HG02623 (cell line): ENCODE results near the gene PKP2.

Experiments
- ATAC-seq: cut with Tn5 transposase; IDR thresholded peaks from one replicate; pipeline ENCODE4 v1.9.1; 2021; ENCODE audit warnings: moderate library complexity; ENCODE audit not compliant: unreplicated experiment

PKP2 gene

DNA sequence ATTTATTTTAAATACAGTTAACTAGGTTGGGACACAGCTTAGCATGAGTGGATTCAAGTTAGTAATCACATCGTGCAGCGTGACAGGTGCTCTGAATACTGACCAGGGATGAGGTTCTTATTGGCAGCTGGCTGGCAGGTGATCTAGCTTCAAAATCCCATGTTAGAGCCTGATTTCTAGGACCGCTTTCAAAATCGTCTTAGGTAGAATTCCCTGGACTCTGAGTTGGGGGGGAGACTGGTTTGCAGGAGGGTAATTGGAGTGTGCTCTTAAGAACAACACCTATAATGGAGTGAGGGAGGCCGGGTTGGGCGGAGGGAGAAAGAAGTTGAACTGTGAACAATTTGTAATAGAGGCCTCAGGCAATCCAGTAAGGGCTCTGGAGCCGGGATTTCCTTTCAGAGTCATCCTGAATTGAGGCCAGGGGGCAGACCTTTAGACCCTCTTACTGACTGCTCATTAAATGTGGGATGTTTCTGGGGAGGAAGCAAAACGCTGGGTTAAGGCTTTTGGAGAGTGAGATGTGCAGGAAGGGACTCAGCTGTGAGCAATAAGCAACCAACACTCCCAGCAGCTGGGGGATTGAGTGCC is 140.0 kb downstream of the PKP2 start:
- no peak for ATAC-seq

DNA sequence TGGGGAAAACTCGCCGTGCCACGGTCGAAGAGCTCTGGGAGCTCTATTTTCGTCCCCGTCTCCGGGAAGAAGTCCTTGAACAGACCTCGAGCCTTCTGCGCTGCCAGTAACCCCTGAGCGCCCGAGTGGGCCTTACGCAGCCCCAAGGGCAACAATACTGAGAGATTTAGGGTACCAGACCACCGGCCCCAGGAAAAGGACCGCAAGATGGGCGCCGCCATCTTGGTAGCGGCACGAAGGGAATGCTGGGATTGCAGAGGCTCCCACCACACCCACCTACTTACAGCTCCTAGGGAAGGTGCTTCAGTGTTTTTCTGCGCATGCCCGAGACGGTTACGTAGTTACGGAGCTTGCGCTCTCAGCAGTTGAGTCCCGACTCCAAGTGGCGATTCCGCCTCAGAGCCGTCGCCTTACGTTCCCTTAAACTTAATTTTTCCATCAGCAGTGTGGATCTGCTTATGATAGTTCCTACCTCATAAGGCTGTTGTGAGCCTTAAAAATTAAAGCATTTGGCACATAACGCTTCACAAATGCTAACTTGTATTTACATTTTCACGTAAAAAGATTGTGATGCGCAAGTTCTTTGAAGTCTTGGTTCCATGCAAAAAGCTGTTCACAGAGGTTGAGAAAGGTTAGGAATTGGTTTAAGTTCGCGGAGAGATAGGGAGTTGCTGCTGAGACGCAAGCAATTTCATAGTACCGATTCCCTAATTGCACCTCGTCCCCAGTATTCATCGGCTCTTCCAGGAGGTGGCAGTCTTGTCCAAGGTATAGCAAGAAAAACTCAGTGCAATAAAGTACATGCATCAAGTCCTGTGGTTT is 140.7 kb downstream of the PKP2 start, which contains the start of gene YARS2:
YARS2 (minus strand) TSS at position 244 of the 822 bp plus-strand sequence; CDS start at position 221, 23 bp downstream.
- ATAC-seq, result peak; percentile 89

DNA sequence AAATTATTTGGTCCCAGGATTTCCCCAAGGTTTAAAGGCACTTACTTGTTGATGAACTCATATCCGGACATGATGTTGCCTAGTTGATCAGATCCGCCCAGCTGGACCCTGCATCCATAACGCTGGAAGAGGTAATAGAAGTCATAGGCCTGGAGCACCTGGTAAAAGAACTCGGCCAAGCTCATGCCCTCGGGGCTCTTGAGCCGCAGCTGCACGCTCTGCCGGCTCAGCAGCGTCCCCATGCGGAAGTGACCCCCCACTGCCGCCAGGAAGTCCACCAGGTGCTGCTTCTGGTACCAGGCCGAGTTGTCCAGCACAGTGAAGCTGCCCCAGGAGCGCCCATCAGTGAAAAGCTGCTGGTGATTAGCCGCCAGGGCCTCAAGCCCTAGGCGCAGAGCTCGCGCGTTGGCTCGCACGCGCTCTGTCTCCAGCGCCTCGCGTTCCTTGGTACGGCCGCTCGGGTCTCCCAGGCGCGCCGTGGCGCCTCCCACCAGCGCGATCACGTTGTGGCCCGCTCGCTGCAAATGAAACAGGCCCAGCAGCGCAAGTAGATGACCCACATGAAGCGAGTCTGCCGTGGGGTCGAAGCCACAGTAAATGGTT is 141.4 kb downstream of the PKP2 start:
- peak; percentile 56 for ATAC-seq

DNA sequence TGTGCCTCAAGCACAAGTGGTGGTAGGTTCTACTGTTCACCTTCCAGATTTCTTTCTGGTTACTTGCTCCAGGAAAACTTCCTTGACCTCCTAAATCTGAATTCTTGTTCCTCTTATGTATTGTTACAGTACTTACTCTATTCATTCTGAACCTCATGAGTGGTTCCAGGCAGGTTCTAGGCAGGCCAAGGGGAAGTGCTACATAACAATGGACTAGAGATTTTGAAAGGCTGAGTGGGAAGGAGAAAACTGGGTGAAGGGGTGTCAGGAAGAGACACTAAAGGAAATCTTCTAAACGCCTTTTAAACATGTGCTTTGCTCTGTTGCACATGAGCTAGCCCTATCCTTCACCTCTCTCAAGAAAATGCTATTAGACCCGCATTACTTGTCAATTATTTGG is 142.5 kb downstream of the PKP2 start:
- no peak for ATAC-seq

DNA sequence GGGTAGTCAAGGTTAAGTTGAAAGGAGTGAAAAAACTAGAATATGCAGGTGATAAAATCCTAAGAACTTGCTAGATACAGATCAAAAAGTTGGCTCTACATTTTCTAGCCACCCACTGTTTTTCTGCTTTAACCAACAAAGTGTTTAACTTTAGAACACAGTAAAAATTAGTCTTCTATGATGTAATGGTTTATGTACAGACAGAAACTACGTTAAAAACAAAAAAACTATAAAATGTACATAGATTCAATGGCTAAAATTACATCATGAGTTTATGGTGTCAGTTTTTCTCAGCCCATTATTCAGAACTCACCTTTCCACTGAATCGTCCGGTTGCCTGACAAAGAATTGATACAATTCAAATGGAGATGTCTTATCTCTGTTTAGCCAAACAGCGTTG is 143.0 kb downstream of the PKP2 start:
- no peak for ATAC-seq

DNA sequence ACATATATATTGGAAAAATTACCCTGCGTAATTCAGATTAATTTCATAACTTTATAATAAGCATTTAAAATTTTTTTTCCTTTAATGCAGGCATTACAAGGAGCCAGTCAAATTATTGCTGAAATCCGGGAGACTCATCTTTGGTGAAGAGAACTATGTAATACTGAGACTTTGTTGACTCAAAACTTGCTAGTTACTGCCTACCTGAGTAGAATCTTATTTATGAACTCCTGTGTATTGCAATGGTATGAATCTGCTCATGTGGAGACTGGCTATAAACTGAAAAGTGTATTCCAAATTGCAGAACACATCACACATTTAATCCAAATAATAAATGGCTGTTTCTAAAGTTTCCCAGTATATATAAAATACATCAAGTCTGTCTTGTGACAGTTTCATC is 153.3 kb downstream of the PKP2 start:
- ATAC-seq, result no peak

DNA sequence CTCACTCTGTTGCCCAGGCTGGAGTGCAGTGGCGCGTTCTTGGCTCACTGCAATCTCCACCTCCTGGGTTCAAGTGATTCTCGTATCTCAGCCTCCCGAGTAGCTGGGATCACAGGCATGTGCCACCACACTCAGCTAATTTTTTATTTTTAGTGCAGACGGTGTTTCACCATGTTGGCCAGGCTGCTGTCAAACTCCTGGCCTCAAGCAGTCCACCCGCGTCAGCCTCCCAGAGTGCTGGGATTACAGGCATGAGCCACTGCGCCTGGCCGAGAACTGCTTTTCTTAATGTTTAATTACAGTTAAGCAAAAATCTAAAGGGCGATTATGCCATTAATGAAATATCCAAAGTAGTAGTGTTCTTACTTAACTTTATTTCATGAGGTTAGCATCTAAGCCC is 154.4 kb downstream of the PKP2 start:
- no peak for ATAC-seq
